GM19193 (cell line): ENCODE measurements around the gene CD96.

Experiments
- POLR2A ChIP-seq: IDR thresholded peaks from 4 replicates; pipeline ENCODE4 v1.6.1; 2011; ENCODE audit not compliant: insufficient read depth, insufficient read length; ENCODE audit errors: extremely low read depth

The CD96 gene

GRCh38 chr3:111541911-111542483 lies at the start of gene CD96:
TSS of gene CD96 (plus strand) at chr3:111542197. CDS start at chr3:111542249, 52 bp downstream.
- TF ChIP-seq POLR2A = no peak

GRCh38 chr3:111493276-111493675 lies 48.7 kb upstream of the CD96 start:
- no peak for TF ChIP-seq POLR2A

DNA sequence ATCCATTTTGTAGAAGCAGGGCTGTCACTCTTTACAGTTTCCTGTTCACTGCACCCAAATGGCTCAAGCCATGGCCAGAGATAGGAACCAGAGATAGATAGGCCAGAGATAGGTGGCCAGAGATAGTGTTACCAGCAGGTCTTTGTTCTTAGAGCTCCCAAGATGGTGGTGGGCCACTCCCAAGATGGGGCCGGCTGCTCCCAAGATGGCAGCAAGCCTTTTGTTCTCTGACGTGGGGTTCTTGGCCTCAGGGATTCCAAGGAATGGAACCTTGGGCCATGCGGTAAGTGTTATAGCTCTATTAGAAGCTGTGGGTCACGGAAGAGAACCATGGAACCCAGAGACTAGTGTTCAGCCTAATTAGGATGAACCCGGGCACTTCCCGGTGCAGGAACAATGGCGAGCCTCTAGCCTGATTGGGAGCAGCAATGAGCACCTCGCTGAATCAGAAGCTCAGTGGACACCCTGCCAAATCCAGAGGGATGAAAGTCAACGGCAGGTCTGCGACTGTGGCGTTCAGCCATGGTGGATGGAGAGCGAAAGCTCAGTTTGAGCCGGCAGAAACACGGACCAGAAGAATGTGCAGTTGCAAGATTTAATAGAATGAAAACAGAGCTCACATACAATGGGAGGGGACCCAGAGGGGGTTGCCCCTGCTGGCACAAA lies 45.0 kb upstream of the CD96 start:
- TF ChIP-seq POLR2A = no peak

GRCh38 chr3:111498022-111498421 lies 44.0 kb upstream of the CD96 start:
- no peak for TF ChIP-seq POLR2A

DNA sequence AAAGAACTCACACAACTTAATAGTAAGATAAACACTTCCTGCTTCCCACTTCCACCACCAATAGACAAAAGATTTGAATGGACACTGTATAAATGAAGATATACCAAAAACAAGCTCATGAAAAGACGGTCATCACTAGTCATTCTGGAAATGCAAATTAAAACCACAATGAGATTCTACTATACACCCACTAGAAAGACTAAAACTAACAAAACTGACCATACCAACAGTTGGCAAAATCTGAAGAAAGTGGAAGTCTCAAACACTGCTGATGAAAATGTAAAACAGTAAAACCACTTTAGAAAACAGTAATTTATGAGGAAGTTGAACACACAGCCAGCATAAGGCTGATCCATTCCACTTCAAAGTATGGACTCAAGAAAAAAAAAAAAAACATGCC lies 35.6 kb upstream of the CD96 start:
- TF ChIP-seq POLR2A = no peak

DNA sequence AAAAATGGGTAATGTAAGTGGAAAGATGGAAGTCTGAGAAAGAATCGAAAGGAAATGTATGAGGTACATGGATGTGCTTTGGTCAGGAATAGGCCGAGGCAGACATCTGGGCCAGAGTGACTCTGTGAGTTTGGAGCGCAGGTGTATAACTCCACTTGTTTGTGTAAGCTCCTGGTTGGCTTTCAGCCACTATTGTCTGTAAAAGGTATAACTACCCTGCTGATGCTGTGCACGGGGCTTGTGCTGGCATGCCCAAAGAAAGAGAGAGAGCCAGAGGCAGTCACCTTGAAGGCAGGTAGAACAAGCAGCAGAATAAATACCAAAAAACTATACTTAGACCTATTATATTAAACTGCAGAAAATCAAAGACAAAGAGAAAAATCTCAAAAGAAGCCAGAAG lies 32.7 kb upstream of the CD96 start:
- no peak for TF ChIP-seq POLR2A

GRCh38 chr3:111517801-111518200 lies 24.2 kb upstream of the CD96 start:
- TF ChIP-seq POLR2A = no peak

DNA sequence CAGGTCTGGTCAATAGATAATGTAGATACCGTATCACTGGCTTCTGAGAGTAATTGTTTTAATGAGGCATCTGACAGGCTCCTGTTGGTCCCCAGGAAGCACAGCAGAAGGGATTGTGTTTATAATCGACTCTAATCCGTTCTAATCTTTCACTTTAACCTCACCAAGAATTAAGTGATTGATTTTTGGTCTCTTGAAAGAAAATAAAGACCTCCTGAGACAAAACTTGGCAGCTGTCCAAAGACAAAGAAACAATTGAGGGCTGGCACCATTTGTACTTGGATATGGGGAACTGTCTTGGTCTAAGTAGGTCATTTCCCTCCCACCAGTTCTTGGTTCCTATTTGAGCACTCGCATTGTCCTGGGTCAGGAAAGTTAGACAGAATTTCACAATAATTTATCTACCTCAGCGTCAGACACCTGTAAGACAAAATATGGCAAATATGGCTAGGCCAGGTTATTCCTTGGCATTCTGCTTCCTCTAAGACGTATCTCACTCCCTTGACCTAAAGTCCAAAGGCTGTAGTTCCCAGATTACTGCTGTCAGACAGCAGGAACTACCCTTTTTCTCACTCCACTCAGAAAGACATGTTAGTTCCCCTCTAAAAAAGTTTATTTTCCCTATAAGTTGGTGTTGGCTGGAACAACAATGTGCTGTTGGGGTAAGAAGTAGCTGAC lies 22.7 kb upstream of the CD96 start:
- no peak for TF ChIP-seq POLR2A

GRCh38 chr3:111521891-111522290 lies 20.1 kb upstream of the CD96 start:
- TF ChIP-seq POLR2A = no peak

GRCh38 chr3:111531446-111531845 lies 10.6 kb upstream of the CD96 start:
- no peak for TF ChIP-seq POLR2A

DNA sequence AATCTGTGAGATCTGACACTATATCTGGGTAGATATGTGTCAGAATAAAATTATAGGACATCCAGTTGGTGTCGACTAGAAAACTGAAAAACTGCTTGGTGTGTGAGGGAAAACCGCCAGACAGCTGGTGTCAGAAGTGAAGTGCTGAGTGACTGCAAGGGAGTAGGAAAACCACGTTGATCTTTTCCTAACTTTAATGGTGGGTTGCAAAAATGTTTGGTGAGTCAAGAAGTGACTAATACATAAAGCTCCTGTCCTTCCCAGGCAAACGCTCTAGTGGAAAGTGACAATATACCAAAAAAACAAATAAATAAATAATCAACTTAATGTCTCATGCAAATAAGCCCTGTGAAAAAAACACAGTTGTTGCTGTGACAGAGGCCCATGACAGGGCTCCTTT lies 7.3 kb upstream of the CD96 start:
- no peak for TF ChIP-seq POLR2A

- TF ChIP-seq POLR2A = no peak
Measured at GRCh38 chr3:111538111-111538510, 3.9 kb upstream of the CD96 start.

DNA sequence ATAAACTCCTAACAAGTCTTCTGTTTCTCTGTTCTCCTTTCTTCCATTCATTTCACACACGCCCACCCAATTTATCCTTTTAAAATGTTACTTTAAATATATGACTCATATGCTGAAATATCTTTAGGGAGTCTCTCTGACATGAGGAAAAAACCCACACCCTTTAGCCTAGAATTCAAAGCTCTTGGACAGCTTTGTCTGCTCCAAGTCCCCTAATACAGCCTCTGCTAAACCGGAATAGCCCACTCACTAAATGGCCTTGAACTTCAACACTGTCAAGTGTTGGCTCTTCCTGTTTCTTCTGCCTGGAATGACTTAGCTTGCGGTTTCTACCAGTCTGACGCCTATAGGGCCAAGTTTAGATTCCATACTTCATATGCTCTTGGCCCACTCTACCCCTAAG lies 3.3 kb upstream of the CD96 start:
- TF ChIP-seq POLR2A = no peak

- no peak for TF ChIP-seq POLR2A
Measured at GRCh38 chr3:111539351-111540331, 2.4 kb upstream of the CD96 start.

DNA sequence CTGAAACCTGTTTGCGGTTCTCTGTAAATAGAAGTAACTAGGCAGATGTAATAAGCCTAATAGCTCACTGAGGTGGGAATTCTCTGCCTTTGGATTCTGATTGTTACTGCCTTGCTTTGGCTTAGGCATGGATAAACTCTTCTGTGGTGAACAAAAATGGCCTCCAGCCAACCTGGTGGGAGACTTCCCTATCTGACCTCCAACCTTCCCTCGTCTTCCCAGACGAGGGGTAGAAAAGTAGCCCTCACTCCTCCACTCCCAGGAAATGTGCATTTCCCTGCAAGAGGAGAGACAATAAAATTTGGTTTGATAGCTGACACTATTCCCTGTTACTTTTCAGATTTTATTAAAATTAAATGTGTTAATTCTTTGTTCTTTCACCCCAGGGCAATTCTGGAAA lies 606 bp upstream of the CD96 start:
- TF ChIP-seq POLR2A = no peak
